ENCODE measurements around the gene GNL2. TPM values are rescaled to one million over a fixed set of nuclear protein-coding genes. Genes with fewer than 3 reads are reported as not detected.
"Not testable (repeated sequence)": the region's sequence is repeated elsewhere in the genome, so short reads cannot be mapped to it uniquely, and the experiment has no call there.

Gene GNL2
- total RNA-seq, 2 donors from 2014 or later = 29.9 to 35.1 TPM

- intact Hi-C loops (cut with DNase I, micrococcal nuclease) = no loop called here
- ATAC-seq (no peak), DNase-seq (no peak)
Measured at GRCh38 chr1:37533317-37534093, 62.2 kb downstream of the GNL2 start.

GRCh38 chr1:37532418-37533156 lies 63.1 kb downstream of the GNL2 start:
- ATAC-seq; DNase-seq; intact Hi-C loops (cut with DNase I, micrococcal nuclease): not testable (repeated sequence)

GRCh38 chr1:37529888-37530287 lies 65.8 kb downstream of the GNL2 start:
- ATAC-seq; DNase-seq; intact Hi-C loops (cut with DNase I, micrococcal nuclease): not testable (repeated sequence)

GRCh38 chr1:37519613-37520012 lies 76.1 kb downstream of the GNL2 start:
- intact Hi-C loops (cut with DNase I, micrococcal nuclease) = no loop called here
- ATAC-seq = no peak
- no peak for DNase-seq

- intact Hi-C loops (cut with DNase I, micrococcal nuclease); ATAC-seq; DNase-seq: not testable (repeated sequence)
Measured at GRCh38 chr1:37518929-37519328, 76.8 kb downstream of the GNL2 start.

- DNase-seq; intact Hi-C loops (cut with DNase I, micrococcal nuclease); ATAC-seq: not testable (repeated sequence)
Measured at GRCh38 chr1:37518241-37518640, 77.5 kb downstream of the GNL2 start.

- ATAC-seq (no peak), DNase-seq (no peak)
- intact Hi-C loops (cut with DNase I, micrococcal nuclease) = no loop called here
Measured at GRCh38 chr1:37517569-37517968, 78.2 kb downstream of the GNL2 start.

Other genes starting within 250 kb of the GNL2 start
- gene ZC3H12A, start 121.4 kb downstream of the GNL2 start, total RNA-seq = 10 to 100 TPM; 24.0 to 61.6 TPM
- 10 to 100 TPM; 38.1 to 41.4 TPM for gene MEAF6, start 81.2 kb downstream of the GNL2 start, total RNA-seq
- 10 to 100 TPM; 15.1 to 15.9 TPM for gene SNIP1, start 41.6 kb downstream of the GNL2 start, total RNA-seq
- gene DNALI1, start 39.0 kb downstream of the GNL2 start, total RNA-seq = 1 to 10 TPM; 3.7 to 4.5 TPM
- gene RSPO1, start 39.0 kb upstream of the GNL2 start, total RNA-seq = under 1 TPM; 0.52 to 0.78 TPM
- 10 to 100 TPM in 1 of 2 donors, 1 to 10 TPM in 1; 7.9 to 10.2 TPM for gene CDCA8, start 96.6 kb upstream of the GNL2 start, total RNA-seq
- 10 to 100 TPM; 49.2 to 62.5 TPM for gene EPHA10, start 169.2 kb upstream of the GNL2 start, total RNA-seq
- gene MANEAL, start 197.9 kb upstream of the GNL2 start, total RNA-seq = 1 to 10 TPM; 7.0 to 7.6 TPM
- 10 to 100 TPM; 36.7 to 43.7 TPM for gene C1orf122, start 211.9 kb upstream of the GNL2 start, total RNA-seq
- gene YRDC, start 212.3 kb upstream of the GNL2 start, total RNA-seq = 10 to 100 TPM; 12.3 to 15.1 TPM

All from left colon (tissue), 2 donors.